GM18502 (cell line): ENCODE measurements around the gene EEFSEC.

Experiments
- ATAC-seq: cut with Tn5 transposase; IDR thresholded peaks from one replicate; pipeline ENCODE4 v1.9.1; 2021; ENCODE audit warnings: mild to moderate bottlenecking; ENCODE audit not compliant: unreplicated experiment, poor library complexity

Gene EEFSEC

DNA sequence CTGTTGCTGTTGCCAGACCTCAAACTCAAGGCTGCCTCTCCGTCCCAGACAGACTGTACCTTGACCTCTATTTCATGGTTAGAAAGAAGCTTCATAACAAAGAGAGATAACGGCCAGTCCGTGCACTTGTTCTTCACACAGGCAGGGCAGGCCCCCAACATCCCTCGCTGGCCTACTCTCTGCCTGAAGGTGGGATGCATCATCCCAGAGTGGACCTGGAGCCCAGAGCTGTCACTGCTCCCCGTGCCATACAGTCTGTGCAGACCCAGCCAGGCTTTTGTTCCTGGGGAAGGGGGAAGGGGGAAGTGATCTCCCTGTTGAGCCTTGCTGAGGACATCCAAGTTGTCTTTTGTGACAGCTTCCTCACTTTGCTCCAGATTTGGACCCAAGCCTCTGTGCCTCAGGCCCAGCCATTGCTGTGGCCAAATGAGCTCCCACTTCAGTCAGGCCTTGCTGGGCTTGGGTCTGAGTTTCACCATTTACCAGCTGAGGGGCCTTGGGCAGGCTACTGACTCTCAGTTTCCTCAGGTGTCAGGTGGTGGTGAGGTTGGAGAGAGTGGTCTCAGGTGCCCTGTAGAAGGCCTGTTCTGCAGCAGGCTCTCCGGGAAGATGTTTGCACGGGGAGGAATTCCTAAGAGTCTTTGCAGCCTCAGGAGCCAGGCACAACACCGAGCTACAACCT, 171.8 kb downstream of the EEFSEC start:
- no peak for ATAC-seq

DNA sequence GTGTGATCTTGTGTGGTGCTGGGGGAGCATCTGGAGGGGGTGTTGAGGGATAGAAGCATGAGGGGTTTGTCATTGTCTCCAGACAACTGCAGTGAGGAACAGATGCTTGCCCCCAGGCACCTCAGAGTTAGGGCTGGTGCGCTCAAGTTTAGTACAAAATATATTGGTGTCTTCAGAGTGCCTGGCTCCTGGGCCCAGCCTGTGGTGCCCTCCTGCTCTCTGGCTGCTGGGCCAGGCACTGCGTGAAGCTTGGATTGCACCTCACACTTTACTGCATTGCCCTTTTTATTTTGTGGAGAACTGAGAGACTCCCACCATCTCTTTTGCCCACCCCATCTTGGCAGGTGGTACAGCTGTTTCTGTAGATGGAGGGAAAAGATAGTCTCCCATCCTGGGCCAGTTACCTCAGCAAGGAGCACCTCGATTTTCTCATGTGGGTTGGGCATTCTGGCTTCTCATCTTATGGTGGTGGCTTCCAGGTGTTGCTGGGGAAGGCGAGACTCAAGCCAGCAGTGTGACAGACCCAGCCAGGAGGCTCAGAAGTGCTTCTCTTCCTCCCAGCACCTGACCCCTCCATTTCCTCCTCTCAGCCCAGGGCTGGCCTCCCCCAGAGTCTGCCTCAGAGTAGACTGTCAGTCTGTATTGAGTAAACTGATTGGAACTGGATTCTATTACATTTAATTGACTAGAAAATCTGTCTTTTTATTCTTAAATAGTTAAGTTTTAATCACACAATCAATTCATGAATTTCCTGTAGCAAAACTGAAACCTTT, 173.0 kb downstream of the EEFSEC start:
- no peak for ATAC-seq

DNA sequence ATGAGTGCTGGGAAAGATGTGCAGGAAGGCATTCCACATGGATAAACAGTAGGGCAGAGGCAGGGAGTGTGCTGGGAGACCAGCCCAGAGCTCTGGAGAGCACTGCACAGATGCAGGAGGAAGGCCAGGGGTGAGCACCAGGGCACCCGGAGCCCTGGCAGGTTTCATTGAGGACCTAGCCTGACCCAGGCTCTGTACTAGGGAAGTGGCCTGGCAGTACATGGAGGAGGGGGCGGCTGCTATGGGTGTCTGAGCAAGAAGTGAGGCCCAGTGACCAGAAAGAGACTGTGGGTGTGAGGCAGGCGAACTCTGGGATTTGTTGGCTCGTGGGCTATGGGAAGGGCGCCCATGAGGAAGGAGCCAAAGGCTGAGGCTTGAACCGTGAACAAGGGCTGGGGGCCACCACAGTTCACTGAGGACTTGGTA, 174.3 kb downstream of the EEFSEC start:
- no peak for ATAC-seq

DNA sequence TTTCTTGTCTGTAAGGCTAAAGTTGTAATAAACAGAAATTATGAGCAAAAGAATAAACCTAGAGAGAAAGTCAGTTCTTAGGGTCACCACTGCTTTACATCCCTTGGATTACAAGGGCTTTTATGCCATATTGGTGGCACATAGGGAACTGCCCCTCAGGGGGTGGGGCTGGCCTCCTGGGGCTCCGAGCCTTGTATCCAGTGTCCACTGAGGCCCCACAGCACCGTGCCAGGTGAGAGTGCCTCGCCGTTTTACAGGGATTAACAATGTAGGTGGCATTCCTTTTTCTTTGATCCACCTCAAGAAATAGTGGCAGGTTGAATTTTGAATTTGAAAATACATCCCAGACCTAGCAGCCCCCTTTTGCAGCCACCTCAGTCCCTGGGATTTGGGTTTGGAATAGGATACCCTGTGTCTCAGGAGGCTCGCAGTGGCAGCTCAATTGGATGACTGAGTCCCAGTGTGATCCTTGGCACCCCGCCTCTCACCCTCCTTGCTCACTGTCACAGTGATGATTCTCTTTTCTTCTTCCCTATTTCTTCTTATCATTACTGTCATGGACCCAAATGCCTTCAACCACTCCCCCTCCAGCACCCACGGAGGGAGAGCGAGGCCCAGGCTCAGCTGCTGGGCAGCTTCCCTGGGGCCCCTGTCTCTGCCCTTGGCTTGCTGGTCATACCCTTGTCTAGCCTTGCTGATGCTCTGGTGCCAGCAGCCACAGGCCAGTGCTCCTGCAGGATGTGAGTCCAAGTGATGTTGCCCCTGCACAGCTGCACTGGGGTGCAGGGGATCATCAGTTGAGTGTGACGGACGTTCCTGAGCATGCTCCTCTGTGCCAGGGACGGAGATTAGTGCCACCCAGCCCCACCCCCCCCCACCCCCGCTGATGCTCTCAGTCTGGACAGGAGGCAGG, 175.5 kb downstream of the EEFSEC start:
- no peak for ATAC-seq

DNA sequence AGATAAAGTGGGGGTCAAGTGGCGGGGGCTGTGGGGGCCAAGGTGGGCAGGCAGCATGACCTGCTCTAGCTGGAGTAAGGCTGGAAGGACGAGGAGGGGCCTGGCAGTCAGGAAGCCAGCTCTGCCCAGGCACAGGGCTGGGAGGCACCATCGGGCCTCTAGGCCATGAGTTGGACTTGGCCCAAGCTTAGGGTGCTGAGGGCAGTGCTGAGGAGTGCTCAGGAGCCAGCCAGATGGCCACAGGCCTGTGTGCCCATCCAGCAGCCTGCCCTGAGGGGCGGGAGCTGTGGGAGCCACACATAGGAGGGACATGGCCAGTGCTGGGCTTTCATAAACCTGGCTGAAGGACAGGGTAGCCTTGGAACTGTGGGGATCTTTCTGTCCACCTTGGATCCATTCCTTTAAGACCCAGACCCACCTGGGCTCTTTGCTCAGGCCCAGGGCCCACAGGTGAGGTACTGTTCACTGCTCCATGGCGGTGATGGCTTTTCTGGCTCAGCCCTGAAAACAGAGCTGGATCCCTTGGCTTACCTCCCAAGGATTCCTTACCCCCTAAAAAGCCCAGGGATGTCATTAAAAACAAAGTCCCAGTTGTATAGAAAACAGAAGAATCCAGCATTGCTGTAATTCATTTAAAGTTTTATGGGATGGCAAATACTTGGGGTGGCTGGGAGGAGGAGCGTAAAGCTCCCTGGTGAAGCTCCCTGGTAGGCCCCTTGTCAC, 176.4 kb downstream of the EEFSEC start:
- no peak for ATAC-seq

DNA sequence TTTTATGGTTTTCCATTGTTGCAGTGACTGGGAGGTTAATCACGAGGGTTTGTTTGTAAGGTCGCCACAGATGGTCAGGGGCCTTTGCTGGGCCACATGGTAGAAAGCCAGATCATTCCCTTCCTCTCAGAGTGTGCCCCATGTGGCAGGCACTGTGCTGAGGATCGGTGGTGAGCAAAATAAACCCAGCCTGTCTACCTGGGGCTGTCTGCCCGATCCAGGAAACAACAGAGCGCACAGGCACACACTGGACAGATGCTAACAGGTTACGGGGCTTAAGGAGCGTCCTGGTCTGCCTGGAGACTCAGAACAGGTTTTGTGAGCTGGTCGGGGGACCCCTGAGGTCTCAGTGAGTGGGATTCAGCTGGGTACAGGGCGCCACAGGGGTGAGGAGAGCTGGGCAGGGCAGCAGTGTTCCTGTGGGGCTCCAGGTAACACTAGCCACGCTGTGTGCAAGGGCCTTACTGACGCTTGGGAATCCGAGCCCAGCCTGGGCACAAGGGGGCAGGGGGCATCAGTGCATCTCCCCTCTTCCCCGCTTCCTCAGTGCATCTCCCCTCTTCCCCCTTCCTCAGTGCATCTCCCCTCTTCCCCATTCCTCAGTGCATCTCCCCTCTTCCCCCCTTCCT, 177.0 kb downstream of the EEFSEC start:
- ATAC-seq, result no peak

DNA sequence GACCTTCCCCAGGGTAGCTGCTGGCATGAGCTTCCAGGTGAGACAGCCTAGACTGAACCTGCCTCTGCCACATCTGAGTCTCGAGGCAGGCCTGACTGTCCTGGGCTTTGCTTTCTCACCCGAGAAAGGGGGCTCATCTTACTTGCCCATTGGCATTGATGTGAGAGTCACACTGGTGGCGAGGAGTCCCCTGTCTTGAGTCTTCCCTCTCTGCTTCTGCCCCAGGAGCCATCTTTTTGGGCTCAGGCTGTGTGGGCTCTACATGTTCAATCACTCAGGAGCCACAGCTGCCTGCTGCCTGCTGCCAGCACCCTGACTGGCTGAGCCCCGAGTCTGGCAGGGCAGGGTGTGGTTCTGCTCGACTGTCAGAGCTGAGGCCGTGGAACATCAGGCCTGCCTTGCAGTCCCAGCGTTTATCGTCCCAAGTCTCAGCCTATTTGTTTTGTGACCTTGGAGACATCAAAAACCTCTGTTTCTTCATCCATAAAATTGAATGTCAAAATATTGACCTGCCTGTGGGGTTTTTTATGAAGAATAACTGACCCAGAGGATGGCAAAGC, 180.9 kb downstream of the EEFSEC start:
- no peak for ATAC-seq

DNA sequence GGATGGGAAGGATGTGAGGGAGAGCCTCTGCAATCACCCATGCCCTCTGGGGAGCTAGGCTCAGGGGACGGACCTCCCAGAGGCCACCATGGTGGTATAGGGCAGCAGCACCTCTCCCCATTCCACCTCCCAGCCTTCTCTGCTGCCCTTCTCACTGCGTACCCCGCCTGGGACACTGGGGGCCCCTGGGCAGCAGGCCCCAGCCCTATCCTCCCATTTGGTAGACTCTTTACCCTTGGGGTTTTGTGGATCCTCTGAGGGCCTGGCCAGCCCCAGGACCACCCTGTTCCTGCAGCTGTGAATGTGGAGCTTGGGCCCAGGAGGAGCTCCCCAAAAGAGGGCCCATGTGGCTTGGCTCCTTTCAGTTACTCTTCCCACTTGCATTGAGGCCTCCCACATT, 181.5 kb downstream of the EEFSEC start:
- ATAC-seq, result no peak

DNA sequence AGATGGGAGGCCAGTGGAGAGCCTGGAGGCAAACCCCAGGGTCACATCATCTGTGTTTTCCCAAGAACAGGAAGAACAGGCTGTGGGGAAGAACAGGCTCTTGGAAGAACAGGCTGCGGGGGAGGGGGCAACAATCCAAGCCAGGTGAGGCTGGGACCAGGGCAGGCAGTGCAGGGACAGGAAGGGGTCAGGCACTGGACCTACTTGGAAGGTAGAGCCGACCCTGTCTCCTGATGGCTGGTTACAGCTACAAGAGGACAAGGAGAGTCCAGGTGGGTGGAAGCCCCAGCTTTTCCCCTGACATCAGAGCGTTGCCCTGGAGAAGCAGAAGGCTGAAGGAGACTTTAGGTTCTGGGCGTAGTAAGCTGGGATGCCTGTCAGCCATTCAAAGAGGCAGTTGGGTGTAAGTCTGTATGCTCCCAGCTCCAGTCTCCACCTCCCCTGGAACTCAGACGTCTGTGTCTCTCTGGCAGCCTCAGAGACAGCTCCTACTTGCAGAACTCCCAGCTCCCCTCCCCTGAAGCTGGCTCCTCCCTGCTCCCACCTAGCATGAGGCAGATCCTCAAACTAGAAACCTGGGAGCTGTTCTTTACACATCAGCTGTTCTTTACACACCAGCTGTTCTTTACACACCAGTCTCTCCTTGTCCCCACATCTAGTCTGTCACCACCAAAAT, 182.5 kb downstream of the EEFSEC start:
- no peak for ATAC-seq

DNA sequence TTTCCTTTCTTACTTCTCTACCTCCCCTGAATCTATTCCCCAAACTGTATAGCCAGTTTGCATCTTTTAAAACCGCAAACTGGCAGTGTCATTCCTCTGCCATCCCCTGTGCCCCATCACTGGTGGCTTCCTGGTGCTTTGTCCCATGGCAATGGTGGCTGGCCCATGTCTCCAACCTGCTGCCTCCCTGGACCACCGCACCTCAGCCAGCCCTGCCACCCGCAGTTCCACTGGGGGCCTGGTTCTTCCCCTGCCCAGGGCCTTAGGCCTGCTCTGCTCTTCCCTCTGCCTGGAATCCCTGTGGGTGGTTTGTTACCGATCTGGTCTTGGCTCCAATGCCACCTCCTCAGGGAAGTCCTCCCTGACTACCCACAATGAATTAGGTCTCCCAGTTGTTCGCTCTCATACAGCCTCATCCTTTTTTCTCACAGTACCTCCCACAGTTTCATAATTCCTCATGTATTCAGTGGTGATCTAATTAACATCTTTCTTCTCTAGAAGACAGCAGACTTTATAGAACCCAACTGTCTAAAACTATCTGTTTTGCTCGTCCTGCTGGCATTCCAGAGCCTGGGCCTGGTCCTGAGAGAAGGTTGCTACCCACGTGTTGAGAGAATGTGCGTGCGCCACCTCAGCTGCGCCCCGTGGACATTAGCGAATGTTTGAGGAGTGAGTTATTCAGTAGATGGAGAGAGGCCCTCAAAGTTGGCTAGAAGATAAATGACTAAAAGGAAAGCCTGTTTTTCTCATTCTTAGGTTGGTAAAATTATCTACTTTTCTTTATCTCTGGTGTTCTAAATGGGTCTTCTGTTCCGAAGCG, 183.3 kb downstream of the EEFSEC start:
- no peak for ATAC-seq

DNA sequence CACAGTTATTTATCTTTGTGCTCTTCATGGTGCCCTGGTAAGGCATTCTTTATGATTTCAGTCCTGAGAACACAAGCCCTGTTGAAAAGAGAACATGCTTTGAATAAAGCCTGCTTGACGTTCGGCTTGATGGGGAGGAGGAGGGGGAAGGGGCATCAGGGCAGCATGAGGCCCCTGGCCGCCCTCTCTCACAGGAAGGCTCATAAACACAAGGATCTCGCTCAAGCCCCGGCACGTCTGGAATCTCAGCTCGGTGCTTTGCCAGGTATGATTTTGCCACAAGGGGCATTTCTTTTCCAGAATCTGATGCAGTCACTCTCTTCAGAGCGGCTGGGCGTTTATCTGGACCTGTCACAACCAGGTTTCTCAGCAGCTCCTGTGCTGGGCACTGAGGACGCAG, 184.0 kb downstream of the EEFSEC start:
- ATAC-seq, result no peak

DNA sequence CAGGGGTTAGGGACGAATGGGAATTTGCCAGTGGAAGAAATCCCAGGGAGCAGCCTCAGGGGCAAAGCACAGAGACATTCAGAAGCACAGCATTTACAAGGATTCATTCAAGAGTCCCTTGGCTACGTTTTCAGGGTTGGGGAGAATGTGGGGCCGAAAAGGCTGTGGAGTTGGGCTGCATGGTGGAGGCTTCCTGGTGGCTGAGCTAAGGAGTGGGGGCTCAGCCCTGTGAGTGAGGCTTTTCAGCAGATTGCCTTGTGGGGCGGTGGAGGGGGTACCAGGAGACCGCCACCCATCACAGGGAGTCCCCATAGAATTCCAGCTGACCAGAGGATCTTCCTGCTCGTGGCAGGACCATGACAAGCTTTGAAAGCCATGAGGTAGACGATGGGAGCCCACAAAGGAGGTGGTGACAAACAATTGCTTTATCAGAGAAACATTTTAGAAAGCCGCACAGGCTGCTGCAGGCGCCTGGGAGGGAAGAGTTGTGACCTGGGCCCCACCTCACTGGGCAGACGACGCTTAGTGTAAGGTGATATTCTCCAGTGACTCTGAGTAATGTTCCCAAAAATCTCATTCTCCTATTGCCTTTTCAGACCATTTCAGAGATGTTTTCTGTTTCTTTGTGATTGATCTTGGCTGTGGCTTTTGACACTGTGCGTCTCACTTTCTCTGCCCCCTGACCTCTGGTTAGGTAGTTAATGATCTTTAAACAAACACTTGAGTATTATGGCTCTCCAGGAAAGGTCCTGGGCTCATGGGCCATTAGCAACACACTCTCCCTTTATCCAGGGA, 185.5 kb downstream of the EEFSEC start:
- no peak for ATAC-seq

DNA sequence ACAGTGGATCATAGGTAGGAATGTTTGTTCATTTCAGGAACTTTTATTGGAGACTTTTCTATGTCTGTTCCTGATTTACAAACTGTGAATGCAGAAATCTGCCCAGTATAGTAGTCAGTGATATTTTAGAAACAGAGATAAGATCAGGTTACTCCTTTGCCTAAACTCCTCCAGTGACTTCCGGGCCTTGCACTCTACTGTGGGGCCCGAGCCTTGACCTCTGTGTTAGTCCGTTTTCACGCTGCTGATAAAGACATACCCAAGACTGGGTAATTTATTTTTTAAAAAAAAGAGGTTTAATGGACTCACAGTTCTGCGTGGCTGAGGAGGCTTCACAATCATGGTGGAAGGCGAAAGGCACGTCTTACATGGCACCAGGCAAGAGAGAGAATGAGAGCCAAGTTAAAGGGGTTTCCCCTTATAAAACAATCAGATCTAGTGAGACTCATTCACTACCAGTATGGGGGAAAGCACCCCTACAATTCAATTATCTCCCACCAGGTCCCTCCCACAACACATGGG, 186.3 kb downstream of the EEFSEC start:
- no peak for ATAC-seq

DNA sequence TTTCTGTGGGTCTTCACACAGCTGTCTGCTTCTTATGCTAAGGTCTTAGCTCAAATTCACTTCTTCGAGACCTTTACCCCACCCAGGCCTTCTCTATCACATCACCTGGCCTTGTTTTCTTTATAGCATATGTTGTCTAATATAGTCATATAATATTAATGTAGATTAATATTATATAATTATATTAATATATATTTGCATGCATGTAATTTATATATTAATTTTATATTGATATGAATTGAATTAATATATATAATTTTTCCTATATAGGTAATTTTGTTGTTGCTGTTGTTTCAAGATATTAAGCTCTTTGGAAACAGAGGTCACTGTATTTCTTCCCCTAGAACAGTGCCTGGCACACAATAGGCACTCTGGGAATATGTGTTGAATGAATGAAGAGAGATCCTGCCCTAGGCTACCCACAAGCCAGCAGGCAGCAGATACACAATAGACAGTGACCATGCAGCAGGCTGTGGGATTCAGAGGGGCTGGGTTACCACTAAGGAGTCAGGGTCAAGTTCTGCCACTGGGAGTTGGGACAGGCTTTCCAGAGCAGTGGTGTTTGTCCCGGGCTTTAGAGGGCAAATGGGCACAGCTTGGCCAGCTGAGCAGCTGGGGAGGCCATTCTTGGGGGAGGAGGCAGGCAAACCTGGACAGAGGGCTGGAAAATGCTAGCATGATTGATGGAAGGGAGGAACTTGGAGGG, 187.1 kb downstream of the EEFSEC start:
- ATAC-seq, result no peak

DNA sequence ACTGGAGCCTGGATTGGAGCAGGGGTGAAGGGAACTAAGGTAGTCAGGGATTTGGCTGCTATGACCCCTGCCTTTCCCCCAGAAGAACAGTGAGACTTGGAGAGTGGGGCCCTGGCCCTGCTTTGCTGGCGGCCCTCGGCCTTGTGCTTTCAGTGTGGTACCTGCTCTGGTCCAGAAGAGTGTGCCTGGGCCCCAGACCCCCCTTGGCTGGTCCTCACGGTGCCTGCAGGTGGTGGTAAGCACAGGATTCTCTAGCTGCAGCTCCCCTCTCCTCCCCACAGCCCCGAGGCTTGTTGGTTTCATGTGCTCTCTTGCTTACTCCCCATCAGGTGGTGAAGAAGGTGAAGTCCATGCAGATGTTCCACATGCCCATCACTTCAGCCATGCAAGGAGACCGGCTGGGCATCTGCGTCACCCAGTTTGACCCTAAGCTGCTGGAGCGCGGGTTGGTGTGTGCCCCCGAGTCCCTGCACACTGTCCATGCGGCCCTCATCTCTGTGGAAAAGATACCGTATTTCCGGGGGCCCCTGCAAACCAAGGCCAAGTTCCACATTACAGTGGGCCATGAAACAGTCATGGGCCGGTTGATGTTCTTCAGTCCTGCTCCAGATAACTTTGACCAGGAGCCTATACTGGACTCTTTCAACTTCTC, 187.7 kb downstream of the EEFSEC start:
- ATAC-seq, result no peak
